K562 (cell line): ENCODE measurements around the gene AMZ2. TPM values are rescaled to one million over a fixed set of nuclear protein-coding genes. Genes with fewer than 3 reads are reported as not detected.
A peak's percentile ranks its signal among the peaks of the same experiment; 100 is the strongest.
"Not testable (repeated sequence)": the region's sequence is repeated elsewhere in the genome, so short reads cannot be mapped to it uniquely, and the experiment has no call there.

Experiments used
- ATAC-seq: fragments of 200-7000 bp; cut with Tn5 transposase; 3 replicates; pipeline ENCODE4 v1.9.1; 2020; ENCODE audit warnings: moderate library complexity
- BruUV-seq: library from RNA; stranded (reverse); fragments of 400-500 nt; replicated peaks from 2 replicates; lab custom pipeline; 2021; lab: Mats Ljungman, UMichigan
- CTCF ChIA-PET: fragments of 300-600 bp; formaldehyde crosslinking; extraction: SDS; loops from one replicate; lab custom pipeline; 2021; ENCODE audit warnings: low intra/inter-chr PET ratio; lab: Yijun Ruan, JAX
- POLR2A ChIA-PET: fragments of 300-600, 350-650 bp; sonication (Branson Sonifier 250); formaldehyde crosslinking; extraction: SDS; loops from one replicate; lab custom pipeline; 2021; ENCODE audit warnings: antibody characterized with exemption, inconsistent platforms; lab: Yijun Ruan, JAX
- DNase-seq, 4 experiments: peaks; one replicate each; pipeline versions ENCODE4 v3.0.0 to v3.0.0-alpha.2; 2011 to 2018; ENCODE audit warnings: low spot score in 3 of 4, mixed read lengths in 3 of 4; ENCODE audit errors: extremely low read depth in 1 of 4
- FAIRE-seq: peaks from 2 replicates; lab custom pipeline; 2011; peaks lifted over from hg19 to GRCh38; lab: Jason Lieb, UNC
- H2AFZ ChIP-seq: 2 replicates; pipeline ENCODE4 v1.6.0; 2011; ENCODE audit warnings: low read depth, low read length, control low read depth, inconsistent platforms
- H3K27ac ChIP-seq: fragments of 200-600 bp; 3 replicates; pipeline ENCODE4 v1.8.0; 2011; ENCODE audit warnings: low read depth, mild to moderate bottlenecking, control low read depth, inconsistent platforms, low read length, moderate library complexity, mixed read lengths; ENCODE audit errors: extremely low read depth
- H3K27me3 ChIP-seq, 2 experiments: fragments of 300-600 bp in 1 of 2; 2 replicates in 1 of 2; 3 replicates in 1 of 2; pipeline versions ENCODE4 v1.6.0 to v1.8.0; 2011; ENCODE audit warnings: inconsistent platforms in 2 of 2, low read length in 2 of 2, mild to moderate bottlenecking in 1 of 2, mixed read lengths in 1 of 2, moderate library complexity in 1 of 2; ENCODE audit not compliant: control insufficient read depth in 2 of 2, insufficient read depth in 2 of 2
- H3K36me3 ChIP-seq: fragments of 300-600 bp; 3 replicates; pipeline ENCODE4 v1.8.0; 2011; ENCODE audit warnings: mild to moderate bottlenecking, low read length, inconsistent platforms; ENCODE audit not compliant: control insufficient read depth, insufficient read depth
- H3K4me1 ChIP-seq, 2 experiments: fragments of 200-600 bp in 1 of 2; replicated peaks in 1 of 2; 2 replicates in 1 of 2; 3 replicates in 1 of 2; pipeline versions ENCODE4 v1.5.1 to v1.8.0; 2011; ENCODE audit warnings: inconsistent platforms in 2 of 2, low read length in 2 of 2, mild to moderate bottlenecking in 1 of 2, mixed read lengths in 1 of 2, moderate library complexity in 1 of 2; ENCODE audit not compliant: control insufficient read depth in 2 of 2, insufficient read depth in 2 of 2
- H3K4me2 ChIP-seq: 2 replicates; pipeline ENCODE4 v1.6.1; 2011; ENCODE audit warnings: low read length, control low read depth, inconsistent platforms, mixed read lengths; ENCODE audit not compliant: insufficient read depth
- H3K4me3 ChIP-seq: fragments of 200-600 bp; sonication (generic), shearing (Covaris generic); 2 replicates; pipeline ENCODE4 v1.5.1; 2016; ENCODE audit warnings: control low read depth, inconsistent platforms
- H3K79me2 ChIP-seq: fragments of 200-600 bp; 3 replicates; pipeline ENCODE4 v1.8.0; 2011; ENCODE audit warnings: low read length, inconsistent platforms; ENCODE audit not compliant: control insufficient read depth, insufficient read depth
- H3K9ac ChIP-seq, 2 experiments: 2 replicates each; pipeline versions ENCODE4 v1.6.0 to v1.6.1; 2011; ENCODE audit warnings: low read depth in 2 of 2, low read length in 2 of 2, control low read depth in 1 of 2, inconsistent platforms in 1 of 2, mild to moderate bottlenecking in 1 of 2, mixed read lengths in 1 of 2; ENCODE audit not compliant: insufficient read depth in 1 of 2
- H3K9me1 ChIP-seq: one replicate; pipeline ENCODE4 v1.6.0; 2011; ENCODE audit warnings: inconsistent platforms, mild to moderate bottlenecking, low read length, moderate library complexity; ENCODE audit not compliant: control insufficient read depth, insufficient read depth
- H3K9me3 ChIP-seq: replicated peaks from 2 replicates; pipeline ENCODE4 v1.5.1; 2011; ENCODE audit warnings: low read depth, low read length, inconsistent platforms; ENCODE audit not compliant: control insufficient read depth, insufficient read depth
- H4K20me1 ChIP-seq: replicated peaks from 2 replicates; pipeline ENCODE4 v1.6.1; 2011; ENCODE audit warnings: low read length, inconsistent platforms, mixed read lengths; ENCODE audit not compliant: control insufficient read depth, insufficient read depth
- RAD21 ChIP-seq, 2 experiments: fragments of 250-450 bp in 1 of 2; fragments of 450-650 bp in 1 of 2; sonication (Bioruptor Pico) in 1 of 2; formaldehyde crosslinking in 1 of 2; IDR thresholded peaks in 1 of 2; conservative IDR thresholded peaks in 1 of 2; 2 replicates each; pipeline versions ENCODE4 v1.4.0 to v1.8.0; 2020 to 2022; ENCODE audit warnings: mild to moderate bottlenecking in 2 of 2, moderate library complexity in 1 of 2
- SMC3 ChIP-seq: conservative IDR thresholded peaks from 2 replicates; pipeline ENCODE4 v1.6.1; 2011; ENCODE audit warnings: low read depth, low read length, improper control_type of control experiment; ENCODE audit not compliant: insufficient read depth
- WGBS: fragments of 100-300 bp; shearing (Covaris generic); methylation state at CpG from one replicate; pipeline ENCODE4 v1.1.6; 2016; ENCODE audit warnings: low coverage, mixed read lengths; ENCODE audit not compliant: insufficient coverage; ENCODE audit errors: missing lambda C conversion rate; 5-methylcytosine and 5-hydroxymethylcytosine counted together
- in situ Hi-C: fragments of 300-500 bp; cut with MboI; formaldehyde crosslinking; loops from 4 replicates; pipeline ENCODE4 v1.15.0; 2018; ENCODE audit warnings: inconsistent platforms, mixed read lengths
- intact Hi-C: fragments of 100-400 bp; cut with micrococcal nuclease; formaldehyde crosslinking; loops from 2 replicates; pipeline ENCODE4 v1.14.2; 2022
- polyA plus RNA-seq, 8 experiments: library from polyadenylated mRNA; depleted of rRNA in 4 of 8; stranded (reverse) in 5 of 8; unstranded in 3 of 8; fragments of >200 nt; fragmentation: Nextera tagmentation in 2 of 8; fragmentation: Illumina TruSeq in 1 of 8; extraction: Ambion mirVana in 2 of 8; extraction: Trizol in 1 of 8; gene quantifications; 2 replicates each; pipeline versions ENCODE4 v1.2.1 to v1.2.3, GENCODE V29; 2011 to 2014; ENCODE audit warnings: inconsistent platforms in 1 of 8, missing spikeins in 1 of 8
- total RNA-seq, 7 experiments: library from RNA; depleted of rRNA in 6 of 7; stranded (reverse); fragments of >200 nt in 6 of 7; fragmentation: Illumina TruSeq in 2 of 7; extraction: Trizol in 2 of 7; gene quantifications; 2 replicates each; pipeline versions ENCODE4 v1.2.1 to v1.2.3, GENCODE V29; 2011 to 2021; ENCODE audit warnings: low replicate concordance in 1 of 7
- TF ChIP-seq, protein P1 (sequence below), 3 experiments: IDR thresholded peaks in 2 of 3; conservative IDR thresholded peaks in 1 of 3; 2 replicates each; pipeline ENCODE4 v1.5.1; 2011 to 2012; ENCODE audit warnings: low read length in 3 of 3, mild to moderate bottlenecking in 3 of 3, control low read depth in 2 of 3, improper control_type of control experiment in 1 of 3, inconsistent platforms in 1 of 3, low read depth in 1 of 3, mixed read lengths in 1 of 3, moderate library complexity in 1 of 3; ENCODE audit not compliant: insufficient read depth in 2 of 3
- TF ChIP-seq, protein P2 (sequence below), 2 experiments: fragments of 450-650 bp; formaldehyde crosslinking in 1 of 2; IDR thresholded peaks; 2 replicates each; pipeline versions ENCODE4 v1.4.0 to v1.6.1; 2014 to 2020; ENCODE audit warnings: mild to moderate bottlenecking in 2 of 2, borderline replicate concordance in 1 of 2, low read depth in 1 of 2

The AMZ2 gene
- total and polyA plus RNA-seq, 9 of the 15 experiments (the other 6 are each of a cell fraction or from before 2014, with no cell fraction given) = 22.6 to 92.2 (median 52.6) TPM

DNA sequence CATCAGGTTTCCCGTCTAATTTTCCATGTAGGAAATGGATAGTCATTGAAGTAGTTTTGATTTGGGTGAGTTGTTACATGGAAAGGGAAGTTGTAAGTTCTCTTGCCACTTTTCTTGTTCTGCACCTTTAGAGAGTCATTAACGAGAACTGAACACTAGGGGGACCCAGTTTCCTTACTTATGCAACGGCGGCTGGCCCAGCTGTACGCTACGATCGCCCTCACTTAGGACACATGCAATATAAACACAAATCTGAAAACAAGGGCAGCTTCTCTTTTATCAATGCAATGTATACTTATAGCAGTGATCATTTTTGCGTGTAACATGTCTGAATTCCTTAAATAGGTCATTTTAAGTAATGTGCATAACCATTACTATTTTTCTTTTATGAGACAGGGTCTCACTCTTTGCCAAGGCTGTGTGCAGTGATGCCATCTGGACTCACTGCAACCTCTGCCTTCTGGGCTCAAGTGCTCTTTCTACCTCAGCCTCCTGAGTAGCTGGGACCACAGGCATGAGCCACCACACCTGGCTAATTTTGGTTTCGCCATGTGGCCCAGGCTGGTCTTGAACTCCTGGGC lies 15.3 kb downstream of the AMZ2 start:
- H2AFZ ChIP-seq, H4K20me1 ChIP-seq, H3K9me3 ChIP-seq, H3K79me2 ChIP-seq, H3K4me1 ChIP-seq, H3K27me3 ChIP-seq, H3K36me3 ChIP-seq, POLR2A ChIA-PET, H3K4me3 ChIP-seq, H3K4me2 ChIP-seq, H3K9me1 ChIP-seq, H3K9ac ChIP-seq, BruUV-seq, H3K27ac ChIP-seq: not testable (repeated sequence)
- in situ Hi-C loops (loop anchor here (5.0 to 25.0 kb wide), 2 partner anchors 204 to 499 kb away; no protein-coding TSS in a partner anchor), intact Hi-C loops (loop anchor here (1.0 to 10.0 kb wide), 4 partner anchors 132 to 502 kb away; no protein-coding TSS in a partner anchor)
- peak; percentile 31 to 54 for TF ChIP-seq RAD21 (CRISPR knock-in tag; conservative IDR thresholded peaks at IDR 0.05 in 1 of 2, IDR thresholded peaks at IDR 0.05 in 1 of 2)
- TF ChIP-seq, protein P1, sequence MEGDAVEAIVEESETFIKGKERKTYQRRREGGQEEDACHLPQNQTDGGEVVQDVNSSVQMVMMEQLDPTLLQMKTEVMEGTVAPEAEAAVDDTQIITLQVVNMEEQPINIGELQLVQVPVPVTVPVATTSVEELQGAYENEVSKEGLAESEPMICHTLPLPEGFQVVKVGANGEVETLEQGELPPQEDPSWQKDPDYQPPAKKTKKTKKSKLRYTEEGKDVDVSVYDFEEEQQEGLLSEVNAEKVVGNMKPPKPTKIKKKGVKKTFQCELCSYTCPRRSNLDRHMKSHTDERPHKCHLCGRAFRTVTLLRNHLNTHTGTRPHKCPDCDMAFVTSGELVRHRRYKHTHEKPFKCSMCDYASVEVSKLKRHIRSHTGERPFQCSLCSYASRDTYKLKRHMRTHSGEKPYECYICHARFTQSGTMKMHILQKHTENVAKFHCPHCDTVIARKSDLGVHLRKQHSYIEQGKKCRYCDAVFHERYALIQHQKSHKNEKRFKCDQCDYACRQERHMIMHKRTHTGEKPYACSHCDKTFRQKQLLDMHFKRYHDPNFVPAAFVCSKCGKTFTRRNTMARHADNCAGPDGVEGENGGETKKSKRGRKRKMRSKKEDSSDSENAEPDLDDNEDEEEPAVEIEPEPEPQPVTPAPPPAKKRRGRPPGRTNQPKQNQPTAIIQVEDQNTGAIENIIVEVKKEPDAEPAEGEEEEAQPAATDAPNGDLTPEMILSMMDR (IDR thresholded peaks at IDR 0.05 in 2 of 3, conservative IDR thresholded peaks at IDR 0.05 in 1 of 3; ENCODE audit: insufficient read depth in 2 of 3, low read depth in 1 of 3, low read length in 3 of 3) = peak; percentile 45 to 62 (median 51); a peak in 5 of 6 replicates
- TF ChIP-seq, protein P2, sequence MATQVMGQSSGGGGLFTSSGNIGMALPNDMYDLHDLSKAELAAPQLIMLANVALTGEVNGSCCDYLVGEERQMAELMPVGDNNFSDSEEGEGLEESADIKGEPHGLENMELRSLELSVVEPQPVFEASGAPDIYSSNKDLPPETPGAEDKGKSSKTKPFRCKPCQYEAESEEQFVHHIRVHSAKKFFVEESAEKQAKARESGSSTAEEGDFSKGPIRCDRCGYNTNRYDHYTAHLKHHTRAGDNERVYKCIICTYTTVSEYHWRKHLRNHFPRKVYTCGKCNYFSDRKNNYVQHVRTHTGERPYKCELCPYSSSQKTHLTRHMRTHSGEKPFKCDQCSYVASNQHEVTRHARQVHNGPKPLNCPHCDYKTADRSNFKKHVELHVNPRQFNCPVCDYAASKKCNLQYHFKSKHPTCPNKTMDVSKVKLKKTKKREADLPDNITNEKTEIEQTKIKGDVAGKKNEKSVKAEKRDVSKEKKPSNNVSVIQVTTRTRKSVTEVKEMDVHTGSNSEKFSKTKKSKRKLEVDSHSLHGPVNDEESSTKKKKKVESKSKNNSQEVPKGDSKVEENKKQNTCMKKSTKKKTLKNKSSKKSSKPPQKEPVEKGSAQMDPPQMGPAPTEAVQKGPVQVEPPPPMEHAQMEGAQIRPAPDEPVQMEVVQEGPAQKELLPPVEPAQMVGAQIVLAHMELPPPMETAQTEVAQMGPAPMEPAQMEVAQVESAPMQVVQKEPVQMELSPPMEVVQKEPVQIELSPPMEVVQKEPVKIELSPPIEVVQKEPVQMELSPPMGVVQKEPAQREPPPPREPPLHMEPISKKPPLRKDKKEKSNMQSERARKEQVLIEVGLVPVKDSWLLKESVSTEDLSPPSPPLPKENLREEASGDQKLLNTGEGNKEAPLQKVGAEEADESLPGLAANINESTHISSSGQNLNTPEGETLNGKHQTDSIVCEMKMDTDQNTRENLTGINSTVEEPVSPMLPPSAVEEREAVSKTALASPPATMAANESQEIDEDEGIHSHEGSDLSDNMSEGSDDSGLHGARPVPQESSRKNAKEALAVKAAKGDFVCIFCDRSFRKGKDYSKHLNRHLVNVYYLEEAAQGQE (IDR thresholded peaks at IDR 0.05; ENCODE audit: borderline replicate concordance) = peak; percentile 42; the same call in 1 of the 2 replicates
- TF ChIP-seq, protein P2 (CRISPR knock-in tag; IDR thresholded peaks at IDR 0.05; ENCODE audit: low read depth) = not testable (repeated sequence)
- peak; percentile 49; the same call in 1 of the 2 replicates for TF ChIP-seq SMC3
- DNase-seq = peak in 3 of 4 experiments; percentile 18 to 25 (median 20)
- CTCF ChIA-PET = interaction anchor here (0.6 to 2.2 kb wide), 7 partner anchors 136 to 203 kb away, joined by 3 to 12 read pairs (median 3); no protein-coding TSS in a partner anchor
- peak; percentile 95 for ATAC-seq
- FAIRE-seq = peak; percentile 95
- 14% methylated on average over 4 of the region's 9 CpGs for WGBS
